Nephron progenitor cell (in vitro differentiated cells): ENCODE measurements around the gene DCTN3.
A peak's percentile ranks its signal among the peaks of the same experiment; 100 is the strongest.

ENCODE experiments used
- DNase-seq: peaks from one replicate; pipeline ENCODE4 v3.0.0; 2021
- H3K27ac Mint-ChIP-seq: 2 replicates; pipeline ENCODE4 v1.8.0; 2021; ENCODE audit warnings: mild to moderate bottlenecking, moderate library complexity, mixed read lengths
- H3K27me3 Mint-ChIP-seq: 2 replicates; pipeline ENCODE4 v1.8.0; 2021; ENCODE audit warnings: mild to moderate bottlenecking, low read depth, mixed read lengths; ENCODE audit not compliant: poor library complexity
- H3K36me3 Mint-ChIP-seq: 2 replicates; pipeline ENCODE4 v1.8.0; 2021; ENCODE audit warnings: low read depth, mixed read lengths
- H3K4me1 Mint-ChIP-seq: 2 replicates; pipeline ENCODE4 v1.8.0; 2021; ENCODE audit warnings: mixed read lengths
- H3K4me3 Mint-ChIP-seq: 2 replicates; pipeline ENCODE4 v1.8.0; 2021; ENCODE audit warnings: mild to moderate bottlenecking, moderate library complexity, mixed read lengths
- H3K9me3 Mint-ChIP-seq: 2 replicates; pipeline ENCODE4 v1.8.0; 2021; ENCODE audit warnings: mild to moderate bottlenecking, moderate library complexity, mixed read lengths
- TF ChIP-seq, protein P1 (sequence below): fragments of 200-600 bp; sonication (generic); IDR thresholded peaks from 2 replicates; pipeline ENCODE4 v1.5.0; 2021; ENCODE audit warnings: antibody characterized with exemption

DCTN3 gene

DNA sequence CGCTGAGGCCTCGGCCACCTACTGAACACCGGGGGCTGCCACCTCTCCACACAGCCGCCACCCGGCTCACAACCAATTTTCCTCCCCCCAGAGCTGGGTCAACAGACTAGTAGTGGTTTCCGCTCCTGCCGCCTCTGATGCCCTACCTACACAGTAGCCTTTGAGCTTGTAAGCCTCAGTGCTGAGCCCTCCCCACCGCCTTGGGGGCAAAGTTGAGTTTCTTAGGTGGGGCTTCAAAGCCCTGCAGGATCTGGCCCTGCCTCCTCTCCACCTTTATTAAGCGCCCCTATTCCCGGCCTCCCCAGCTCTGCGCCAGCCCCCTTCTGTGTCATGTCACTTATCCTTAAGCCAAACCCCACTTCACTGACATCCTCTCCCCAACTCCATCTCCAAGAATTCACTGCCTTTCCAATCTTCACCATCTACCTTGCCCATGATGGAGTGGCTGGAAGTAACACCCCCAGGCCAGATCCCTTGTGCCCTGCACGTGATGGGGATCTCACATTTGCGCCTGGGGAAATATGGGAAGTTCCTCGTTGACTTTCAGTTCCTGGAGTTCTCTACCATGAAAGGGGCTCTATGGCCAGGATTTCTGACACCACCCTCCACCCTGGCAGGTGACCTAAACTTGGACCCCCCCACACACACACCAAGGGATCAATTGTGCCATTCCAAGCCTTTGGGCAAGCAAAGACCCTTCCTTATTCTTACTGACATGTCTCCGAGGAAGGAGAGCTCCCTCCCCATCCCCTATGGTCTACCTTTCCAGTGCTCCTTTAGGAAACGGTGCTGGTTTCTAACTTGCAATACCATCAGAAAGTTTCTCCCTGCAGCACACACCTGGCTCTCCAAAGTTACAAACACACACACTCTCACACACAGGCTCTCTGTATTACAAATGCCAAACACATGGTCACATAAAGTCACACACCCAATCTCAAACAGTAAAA lies 28.1 kb downstream of the DCTN3 start:
- Mint-ChIP-seq H3K4me1 (peaks cover 69% of the 10 kb centered on the region), H3K4me3 (peak overlapping the region; percentile 16), H3K9me3 (no peaks in the 10 kb centered on the region), H3K27me3 (peaks cover 59% of the 10 kb centered on the region), H3K36me3 (no peaks in the 10 kb centered on the region), H3K27ac (no peak overlapping the region)
- TF ChIP-seq, protein P1, sequence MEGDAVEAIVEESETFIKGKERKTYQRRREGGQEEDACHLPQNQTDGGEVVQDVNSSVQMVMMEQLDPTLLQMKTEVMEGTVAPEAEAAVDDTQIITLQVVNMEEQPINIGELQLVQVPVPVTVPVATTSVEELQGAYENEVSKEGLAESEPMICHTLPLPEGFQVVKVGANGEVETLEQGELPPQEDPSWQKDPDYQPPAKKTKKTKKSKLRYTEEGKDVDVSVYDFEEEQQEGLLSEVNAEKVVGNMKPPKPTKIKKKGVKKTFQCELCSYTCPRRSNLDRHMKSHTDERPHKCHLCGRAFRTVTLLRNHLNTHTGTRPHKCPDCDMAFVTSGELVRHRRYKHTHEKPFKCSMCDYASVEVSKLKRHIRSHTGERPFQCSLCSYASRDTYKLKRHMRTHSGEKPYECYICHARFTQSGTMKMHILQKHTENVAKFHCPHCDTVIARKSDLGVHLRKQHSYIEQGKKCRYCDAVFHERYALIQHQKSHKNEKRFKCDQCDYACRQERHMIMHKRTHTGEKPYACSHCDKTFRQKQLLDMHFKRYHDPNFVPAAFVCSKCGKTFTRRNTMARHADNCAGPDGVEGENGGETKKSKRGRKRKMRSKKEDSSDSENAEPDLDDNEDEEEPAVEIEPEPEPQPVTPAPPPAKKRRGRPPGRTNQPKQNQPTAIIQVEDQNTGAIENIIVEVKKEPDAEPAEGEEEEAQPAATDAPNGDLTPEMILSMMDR: peak; percentile 2
- DNase-seq: no peak

DNA sequence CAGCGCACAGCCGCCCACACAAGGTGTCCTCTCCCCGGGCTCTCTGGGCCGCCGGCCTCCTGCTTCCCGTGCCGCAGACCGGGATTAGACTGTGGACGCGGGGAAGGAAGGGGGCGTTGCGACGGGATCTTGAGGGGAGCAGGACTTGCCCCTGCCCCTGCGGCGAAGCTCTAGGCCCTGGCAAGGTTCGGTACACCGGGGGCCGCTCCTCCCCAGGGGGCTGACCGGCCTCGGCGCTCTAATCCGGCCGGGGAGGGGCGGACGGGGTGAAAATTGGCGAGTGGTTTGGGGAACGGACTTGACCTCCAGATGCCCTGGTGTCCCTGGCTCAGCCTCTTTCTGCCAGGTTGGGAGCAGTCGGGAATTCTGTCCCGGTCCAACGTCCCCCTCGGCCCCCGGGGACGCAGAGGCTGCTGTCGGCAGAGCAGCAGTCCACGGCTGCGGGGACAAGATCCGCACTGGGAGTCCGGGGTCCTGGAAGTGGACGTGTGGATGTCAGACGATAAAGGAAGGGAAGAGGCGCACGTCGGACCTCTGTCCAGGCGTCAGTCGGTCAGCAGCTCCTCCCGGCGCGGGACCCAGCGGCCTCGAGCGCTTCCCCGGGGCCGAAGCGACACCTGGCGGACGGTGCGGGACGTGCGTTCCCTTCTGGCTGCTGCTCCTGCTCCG lies 28.9 kb downstream of the DCTN3 start:
- Mint-ChIP-seq H3K27me3 (peaks cover 55% of the 10 kb centered on the region), H3K4me3 (peak overlapping the region; percentile 97), H3K36me3 (no peaks in the 10 kb centered on the region), H3K27ac (no peak overlapping the region), H3K4me1 (peaks cover 72% of the 10 kb centered on the region), H3K9me3 (no peaks in the 10 kb centered on the region)
- TF ChIP-seq, protein P1: peak; percentile 96
- peak; percentile 96 for DNase-seq

DNA sequence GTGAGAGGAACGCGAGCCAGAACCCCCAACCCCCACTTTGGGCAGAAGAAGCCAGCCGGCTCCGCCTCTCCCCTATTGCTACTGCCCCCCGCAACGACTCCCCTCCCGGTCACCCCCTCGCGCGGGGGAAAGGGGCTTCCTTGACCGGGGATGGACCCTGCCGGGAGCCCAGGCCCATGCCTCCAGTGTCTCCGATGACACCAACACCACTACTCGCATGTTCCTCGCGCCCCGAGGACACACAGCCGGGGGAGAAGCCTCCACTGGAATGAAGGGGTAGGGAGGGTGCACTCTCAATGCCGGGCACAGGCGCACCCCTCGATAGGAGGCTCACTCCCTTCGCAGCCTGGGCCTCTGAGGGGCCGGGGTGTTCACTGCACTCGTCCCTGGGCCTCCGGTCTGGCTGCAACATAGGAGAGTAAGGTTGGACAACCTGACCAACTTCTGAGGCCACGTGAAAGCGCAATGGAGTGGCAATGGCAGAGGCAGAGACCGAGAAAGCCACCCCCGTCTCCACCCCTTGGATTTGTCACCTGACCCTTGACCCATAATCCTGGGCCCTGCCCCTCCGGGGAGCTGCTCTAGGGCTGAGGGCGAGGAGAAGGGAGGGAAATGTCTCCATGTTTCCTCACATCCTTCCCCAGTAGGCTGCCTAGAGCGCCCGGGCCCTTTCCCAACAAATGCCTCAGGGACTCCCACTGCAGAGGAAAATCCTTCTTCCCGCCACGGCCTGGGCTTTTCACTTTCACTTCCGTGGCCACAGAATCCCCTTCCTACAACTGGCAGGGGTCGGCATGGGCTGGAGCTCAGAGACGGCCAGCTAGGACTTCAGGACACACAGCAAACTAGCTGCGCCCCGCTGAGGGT lies 29.7 kb downstream of the DCTN3 start:
- TF ChIP-seq, protein P1: no peak
- H3K4me1 Mint-ChIP-seq: peaks cover 74% of the 10 kb centered on the region
- no peaks in the 10 kb centered on the region for H3K36me3 Mint-ChIP-seq
- H3K4me3 Mint-ChIP-seq: peak overlapping the region; percentile 97
- DNase-seq: peak; percentile 38
- peaks cover 54% of the 10 kb centered on the region for H3K27me3 Mint-ChIP-seq
- no peak overlapping the region for H3K27ac Mint-ChIP-seq
- H3K9me3 Mint-ChIP-seq: no peaks in the 10 kb centered on the region

DNA sequence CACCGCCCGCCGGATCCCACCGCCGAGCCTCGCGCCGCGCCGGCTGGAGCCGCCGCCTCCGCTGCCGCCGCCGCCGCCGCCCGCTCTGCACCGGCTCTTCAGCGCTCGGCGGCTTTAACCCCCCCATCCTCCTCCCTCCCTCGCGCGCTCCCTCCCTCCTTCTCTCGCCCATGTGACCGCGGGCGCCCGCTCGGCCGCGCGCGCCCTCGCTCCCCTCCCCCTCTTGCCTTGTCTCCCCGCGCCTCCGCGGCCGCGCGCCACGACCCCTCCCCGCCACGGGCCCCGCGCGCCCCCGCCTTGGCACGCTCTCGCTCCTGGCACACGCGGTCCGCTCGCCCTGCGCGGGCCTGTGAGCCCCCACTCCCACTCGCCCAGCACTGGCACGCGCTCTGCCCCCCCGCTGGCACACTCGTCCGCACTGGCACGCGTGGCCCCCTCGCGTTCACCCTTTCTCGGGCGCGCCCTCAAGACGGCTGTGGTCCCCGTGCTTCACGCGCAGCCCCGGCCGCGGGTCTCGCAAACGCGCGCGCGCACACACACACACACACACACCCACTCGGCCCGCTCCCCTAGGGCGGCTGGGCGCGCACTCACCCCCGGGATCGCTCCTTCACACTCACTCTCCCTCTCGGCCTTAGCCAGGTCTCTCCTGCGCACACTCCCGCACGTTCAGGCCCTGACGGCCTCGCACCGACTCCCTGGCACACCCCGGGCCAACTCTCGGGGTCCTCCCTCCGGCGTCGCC lies 30.5 kb downstream of the DCTN3 start, which contains the start of gene CNTFR:
Gene CNTFR, minus strand, starts transcription at position 89 of the 745 bp plus-strand sequence. CDS start 20,743 bp downstream, outside the sequence.
- Mint-ChIP-seq H3K27me3 (peaks cover 52% of the 10 kb centered on the region), H3K9me3 (no peaks in the 10 kb centered on the region), H3K4me3 (peak within 1 kb of the TSS; percentile 97), H3K4me1 (peaks cover 75% of the 10 kb centered on the region), H3K36me3 (no peaks in the 10 kb centered on the region), H3K27ac (peak within 1 kb of the TSS; percentile 63)
- peak; percentile 75 for DNase-seq
- TF ChIP-seq, protein P1: no peak
